ENCODE results near the gene IL22. TPM values are rescaled to one million over a fixed set of nuclear protein-coding genes. Genes with fewer than 3 reads are reported as not detected.
A peak's percentile ranks its signal among the peaks of the same experiment; 100 is the strongest.
"Not testable (repeated sequence)": the region's sequence is repeated elsewhere in the genome, so short reads cannot be mapped to it uniquely, and the experiment has no call there.

Gene IL22
- total RNA-seq, 1 donor from 2014 or later: not detected

GRCh38 chr12:68236421-68237059 lies 16.9 kb downstream of the IL22 start:
- DNase-seq (no peak), ATAC-seq (ENCODE audit: poor library complexity) (peak; percentile 62)
- intact Hi-C loops (cut with DNase I): loop anchor here (5.0 kb wide), 1 partner anchor 81 kb away; no protein-coding TSS in a partner anchor

- no peak for ATAC-seq (ENCODE audit: poor library complexity)
- intact Hi-C loops (cut with DNase I): loop anchor here (5.0 kb wide), 1 partner anchor 82 kb away; no protein-coding TSS in a partner anchor
- no peak for DNase-seq
Observed at GRCh38 chr12:68235576-68235975, 17.8 kb downstream of the IL22 start.

- ATAC-seq (ENCODE audit: poor library complexity) (no peak), DNase-seq (no peak)
- intact Hi-C loops (cut with DNase I): no loop called here
Observed at GRCh38 chr12:68234140-68234539, 19.3 kb downstream of the IL22 start.

DNA sequence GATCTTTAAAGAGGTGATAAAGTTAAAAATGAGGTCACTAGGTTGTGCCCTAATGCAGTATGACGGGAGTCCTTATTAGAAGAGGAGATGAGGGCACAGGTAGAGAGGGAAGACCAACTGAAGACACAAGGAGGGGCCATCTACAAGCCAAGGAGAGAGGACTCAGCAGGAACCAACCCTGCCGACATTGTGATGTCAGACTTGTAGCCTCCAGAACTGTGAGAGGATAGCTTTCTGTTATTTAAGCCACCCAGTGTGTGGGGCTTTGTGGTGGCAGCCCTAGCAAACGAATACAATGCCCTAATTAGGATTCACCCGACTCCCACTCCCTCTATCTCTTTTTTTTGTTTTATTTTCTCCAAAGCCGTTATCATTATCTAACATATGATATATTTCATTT lies 19.9 kb downstream of the IL22 start:
- no peak for ATAC-seq (ENCODE audit: poor library complexity)
- intact Hi-C loops (cut with DNase I): no loop called here
- DNase-seq: no peak

GRCh38 chr12:68231691-68232090 lies 21.7 kb downstream of the IL22 start:
- ATAC-seq (ENCODE audit: poor library complexity) (no peak), DNase-seq (no peak)
- intact Hi-C loops (cut with DNase I): no loop called here

GRCh38 chr12:68231229-68231628 lies 22.2 kb downstream of the IL22 start:
- ATAC-seq (ENCODE audit: poor library complexity): no peak
- DNase-seq: no peak
- intact Hi-C loops (cut with DNase I): no loop called here

- DNase-seq: no peak
- intact Hi-C loops (cut with DNase I): loop anchor here (10.0 kb wide), 1 partner anchor 455 kb away; the partner anchor contains the start of gene NUP107
- no peak for ATAC-seq (ENCODE audit: poor library complexity)
Observed at GRCh38 chr12:68229956-68230355, 23.4 kb downstream of the IL22 start.

GRCh38 chr12:68227356-68227755 lies 26.0 kb downstream of the IL22 start:
- intact Hi-C loops (cut with DNase I): loop anchor here (10.0 kb wide), 1 partner anchor 457 kb away; the partner anchor contains the start of gene NUP107
- no peak for DNase-seq
- ATAC-seq (ENCODE audit: poor library complexity): no peak

DNA sequence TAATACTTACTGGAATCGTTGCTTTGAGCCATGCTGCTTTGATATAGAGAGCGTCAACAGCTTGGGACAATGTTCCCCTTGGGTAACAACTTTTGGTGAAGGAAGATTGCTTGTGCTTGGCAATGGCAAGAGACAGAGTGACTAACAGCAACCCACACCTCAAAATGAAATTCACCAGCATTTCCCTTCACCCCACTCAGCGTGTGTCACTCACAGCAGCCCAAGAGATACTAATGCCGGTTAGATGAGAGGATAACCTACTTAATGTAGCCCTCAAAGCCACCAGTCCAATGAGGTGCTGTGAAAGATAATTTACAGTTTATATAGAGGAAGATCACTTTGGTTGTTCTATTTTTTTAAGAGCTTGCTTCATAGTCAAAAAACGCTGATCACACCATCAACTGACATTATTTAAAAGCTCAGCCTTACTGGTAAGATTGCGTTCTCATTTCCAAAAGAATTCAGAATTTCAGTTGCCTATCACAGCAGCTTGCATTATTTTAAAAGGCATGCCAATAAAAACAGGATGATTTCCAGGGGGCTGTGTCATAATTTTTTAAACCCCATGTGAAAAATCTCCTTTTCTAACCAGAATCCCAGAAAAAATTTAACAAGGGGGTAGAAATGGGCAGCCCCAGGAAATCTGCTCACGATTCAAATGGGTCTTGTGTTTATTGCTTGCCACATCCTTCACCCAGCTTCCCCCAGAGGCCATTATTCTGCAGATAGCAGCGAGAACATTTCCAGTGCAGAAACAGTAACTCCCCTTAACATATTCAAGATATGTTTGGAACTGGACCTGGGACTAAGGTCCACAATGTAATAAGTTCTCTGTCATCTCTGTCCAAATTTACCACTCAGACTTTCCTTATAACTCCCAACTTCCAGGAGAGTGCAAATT lies 27.6 kb downstream of the IL22 start, which contains the start of gene IL26:
IL26 (minus strand) TSS at position 235 of the 901 bp plus-strand sequence; CDS start at position 181, 54 bp downstream.
- ATAC-seq (ENCODE audit: poor library complexity) (no peak), DNase-seq (no peak)
- intact Hi-C loops (cut with DNase I): loop anchor here (10.0 kb wide), 1 partner anchor 459 kb away; the partner anchor contains the start of gene NUP107

- DNase-seq (no peak), ATAC-seq (ENCODE audit: poor library complexity) (no peak)
- intact Hi-C loops (cut with DNase I): loop anchor here (10.0 kb wide), 1 partner anchor 460 kb away; the partner anchor contains the start of gene NUP107
Observed at GRCh38 chr12:68224613-68225285, 28.7 kb downstream of the IL22 start.

- intact Hi-C loops (cut with DNase I): loop anchor here (2.0 to 10.0 kb wide), 2 partner anchors 94 to 462 kb away; partner anchors contain the start of gene NUP107
- peak; percentile 99 for ATAC-seq (ENCODE audit: poor library complexity)
- peak; percentile 78 for DNase-seq
Observed at GRCh38 chr12:68223067-68223747, 30.2 kb downstream of the IL22 start.

DNA sequence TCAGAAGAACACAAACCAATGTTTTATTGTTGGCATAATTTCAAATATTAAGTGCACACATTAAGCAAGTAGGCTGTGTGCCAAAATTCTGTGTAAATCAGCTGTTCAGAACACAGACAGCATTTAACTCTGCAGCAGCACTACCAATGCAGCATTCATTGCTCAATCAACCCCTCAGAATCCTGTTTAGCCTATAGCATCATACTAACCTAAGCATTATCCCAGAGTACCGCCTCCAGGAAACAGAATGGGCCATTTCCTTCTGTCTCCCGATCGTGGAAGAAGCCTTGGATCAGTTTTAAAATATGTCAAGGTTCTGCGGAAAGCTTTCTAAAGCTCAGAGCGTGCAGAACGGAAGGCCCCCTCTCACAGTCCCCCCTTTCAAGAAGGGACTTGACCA lies 31.1 kb downstream of the IL22 start:
- DNase-seq: no peak
- intact Hi-C loops (cut with DNase I): loop anchor here (2.0 to 10.0 kb wide), 2 partner anchors 94 to 462 kb away; partner anchors contain the start of gene NUP107
- peak; percentile 29 for ATAC-seq (ENCODE audit: poor library complexity)

- intact Hi-C loops (cut with DNase I): loop anchor here (10.0 kb wide), 1 partner anchor 463 kb away; the partner anchor contains the start of gene NUP107
Observed at GRCh38 chr12:68221497-68221896, 31.9 kb downstream of the IL22 start.

DNA sequence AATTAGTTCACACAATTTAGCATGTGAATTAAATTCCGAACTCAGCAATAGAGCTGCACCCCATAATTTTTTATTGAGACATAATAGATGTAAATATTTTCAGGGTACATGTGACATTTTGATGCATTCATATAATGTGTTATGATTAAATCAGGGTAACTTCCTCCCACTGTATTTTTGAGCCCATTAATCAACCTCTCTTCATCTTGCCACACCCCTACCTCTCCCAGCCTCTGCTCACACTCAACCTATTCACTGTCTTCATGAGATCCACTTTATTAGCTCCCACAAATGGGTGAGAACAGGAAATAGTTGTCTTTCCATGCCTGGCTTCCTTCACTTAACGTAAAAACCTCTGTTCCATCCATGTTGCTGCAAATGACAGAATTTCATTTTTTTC lies 42.5 kb downstream of the IL22 start:
- ATAC-seq (ENCODE audit: poor library complexity) (no peak), DNase-seq (no peak)
- intact Hi-C loops (cut with DNase I): no loop called here

More at GRCh38 chr12:68221497-68221896, 31.9 kb downstream of the IL22 start:
- no peak for ATAC-seq (ENCODE audit: poor library complexity)
- no peak for DNase-seq

GRCh38 chr12:68209048-68209728 lies 44.2 kb downstream of the IL22 start:
- DNase-seq; ATAC-seq (ENCODE audit: poor library complexity); intact Hi-C loops (cut with DNase I): not testable (repeated sequence)

DNA sequence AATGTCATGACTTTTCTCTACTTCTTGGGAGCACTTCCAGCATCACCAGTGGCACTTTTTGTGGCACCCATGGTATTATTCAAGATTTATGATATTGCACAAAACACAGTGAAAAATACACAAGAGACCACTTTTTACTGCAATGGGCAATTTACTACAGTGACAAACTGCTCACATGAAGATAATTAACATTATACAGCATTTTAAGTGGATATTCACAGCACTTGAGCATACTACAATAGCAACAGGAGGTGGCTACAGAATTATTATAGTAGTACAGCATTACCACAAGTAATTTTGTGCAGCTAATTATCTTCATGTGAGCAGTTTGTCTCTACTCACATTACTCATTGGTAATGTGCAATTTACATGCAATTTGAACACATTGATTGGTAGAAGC lies 46.1 kb downstream of the IL22 start:
- DNase-seq (no peak), ATAC-seq (ENCODE audit: poor library complexity) (no peak)
- intact Hi-C loops (cut with DNase I): no loop called here

DNA sequence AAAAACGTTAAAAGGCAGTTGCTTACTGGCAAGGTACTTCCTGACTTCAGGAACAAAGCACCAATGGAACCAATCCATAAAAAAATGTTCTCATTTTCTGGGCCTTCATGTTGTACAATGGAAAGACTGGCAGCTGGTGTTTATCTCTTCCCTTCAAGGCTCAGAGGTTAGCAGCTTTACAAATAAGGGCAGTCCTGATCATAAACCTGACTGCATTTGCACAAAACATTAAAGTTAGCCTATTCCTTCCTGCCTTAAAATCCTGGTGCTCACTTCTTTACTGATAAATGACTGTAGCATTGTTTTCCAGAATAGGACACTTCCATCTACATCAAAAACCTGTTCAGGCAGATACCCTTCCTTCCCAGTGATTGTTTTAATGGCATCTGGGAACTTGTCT lies 47.0 kb downstream of the IL22 start:
- ATAC-seq (ENCODE audit: poor library complexity) (no peak), DNase-seq (no peak)
- intact Hi-C loops (cut with DNase I): no loop called here

GRCh38 chr12:68203460-68203875 lies 49.9 kb downstream of the IL22 start:
- DNase-seq: no peak
- intact Hi-C loops (cut with DNase I): no loop called here
- ATAC-seq (ENCODE audit: poor library complexity): no peak
